HG02840 (cell line): ENCODE data around the gene RGS7.
"Not testable (repeated sequence)": the region's sequence is repeated elsewhere in the genome, so short reads cannot be mapped to it uniquely, and the experiment has no call there.

Experiments
- ATAC-seq: cut with Tn5 transposase; IDR thresholded peaks from one replicate; pipeline ENCODE4 v1.9.1; 2021; ENCODE audit warnings: mild to moderate bottlenecking, moderate library complexity, moderate number of reproducible peaks; ENCODE audit not compliant: unreplicated experiment, low FRiP score

RGS7 gene

DNA sequence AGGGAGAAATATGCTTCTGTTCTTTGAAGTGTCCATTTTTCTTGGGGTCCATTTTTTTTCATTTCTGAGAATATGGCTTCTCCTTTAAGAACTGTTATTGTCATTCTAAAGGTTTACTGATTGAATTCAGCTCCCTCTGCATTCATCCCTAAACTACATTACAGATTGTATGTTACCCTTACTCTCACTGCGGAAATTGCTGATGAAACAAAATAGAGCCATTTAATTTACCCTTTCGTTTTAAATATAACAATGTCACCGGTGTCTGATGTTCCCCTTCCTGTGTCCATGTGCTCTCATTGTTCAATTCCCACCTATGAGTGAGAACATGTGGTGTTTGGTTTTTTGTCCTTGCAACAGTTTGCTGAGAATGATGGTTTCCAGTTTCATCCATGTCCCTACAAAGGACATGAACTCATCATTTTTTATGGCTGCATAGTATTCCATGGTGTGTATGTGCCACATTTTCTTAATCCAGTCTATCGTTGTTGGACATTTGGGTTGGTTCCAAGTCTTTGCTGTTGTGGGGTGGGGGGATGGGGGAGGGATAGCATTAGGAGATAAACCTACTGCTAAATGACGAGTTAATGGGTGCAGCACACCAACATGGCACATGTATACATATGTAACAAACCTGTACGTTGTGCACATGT lies 474.2 kb downstream of the RGS7 start:
- not testable (repeated sequence) for ATAC-seq

DNA sequence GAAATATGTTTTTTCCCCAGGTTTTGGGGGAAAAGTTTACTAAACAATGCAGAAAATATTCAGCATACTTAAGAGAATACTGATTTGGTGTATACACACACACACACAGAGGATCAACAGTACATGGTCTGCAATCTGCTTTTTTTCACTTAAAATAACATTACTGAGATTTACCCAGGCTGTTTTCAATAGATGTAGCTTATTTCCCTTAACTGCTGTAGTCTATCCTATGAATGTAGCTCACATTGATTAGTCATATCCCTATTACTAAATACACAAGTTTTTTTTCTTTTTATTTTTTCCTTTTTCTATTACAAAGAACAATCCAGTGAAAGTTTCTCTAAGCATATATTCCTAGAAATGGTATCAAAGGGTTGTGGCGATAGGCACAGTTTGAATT lies 478.4 kb downstream of the RGS7 start:
- no peak for ATAC-seq

DNA sequence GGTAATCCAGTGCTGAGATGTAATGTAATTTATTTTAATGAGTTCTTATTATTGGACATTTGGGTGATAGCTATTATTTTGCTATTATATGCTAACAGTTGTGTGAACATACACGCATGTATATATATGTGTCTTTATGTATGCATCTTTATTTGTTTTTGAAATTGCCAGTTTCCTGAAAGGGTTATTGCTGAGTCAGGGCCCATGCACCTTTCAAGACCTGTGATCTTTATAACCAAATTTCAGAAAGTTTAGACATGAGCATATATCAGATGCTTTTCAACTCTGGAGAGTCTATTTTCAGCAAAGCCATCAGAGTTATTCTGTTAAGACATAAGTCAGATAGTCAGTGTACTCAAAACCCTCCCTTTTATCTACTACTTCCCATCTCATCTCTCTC lies 479.4 kb downstream of the RGS7 start:
- no peak for ATAC-seq

DNA sequence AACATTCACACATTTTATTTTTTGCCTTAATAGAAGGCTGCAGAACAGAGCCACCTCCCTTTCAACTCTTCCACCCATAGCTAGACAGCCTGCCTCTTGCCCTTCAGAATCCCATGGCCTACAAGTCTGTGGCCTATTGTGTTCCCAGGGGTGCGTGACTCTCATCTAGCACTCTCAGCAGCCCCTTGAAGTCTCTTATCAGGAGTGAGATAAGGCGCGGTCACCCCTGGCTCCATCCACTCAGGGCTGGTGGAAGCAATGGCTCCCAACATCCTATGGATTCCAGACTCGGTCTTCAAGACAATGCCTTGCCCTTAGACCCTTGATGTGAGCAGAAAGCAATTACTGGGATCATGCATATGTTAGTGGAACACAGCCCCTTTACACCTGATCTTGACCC lies 480.9 kb downstream of the RGS7 start:
- ATAC-seq: no peak

DNA sequence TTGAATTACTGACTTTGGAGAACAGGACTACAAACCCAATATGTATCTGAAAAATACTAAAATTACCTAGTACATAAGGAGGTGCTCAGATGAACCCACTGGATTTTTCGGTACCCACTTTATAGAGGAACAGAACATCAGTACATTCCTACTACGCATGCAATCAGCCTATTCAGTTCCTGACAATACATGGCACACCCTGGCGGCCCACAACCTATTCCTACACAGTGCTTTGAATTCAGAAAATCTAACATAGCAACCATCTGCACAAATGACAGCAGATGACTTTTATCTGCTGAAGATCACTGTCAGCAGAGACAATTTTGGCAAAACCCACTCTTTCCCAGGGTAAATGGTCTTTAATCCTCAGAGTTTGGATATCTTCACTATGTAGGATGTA lies 487.9 kb downstream of the RGS7 start:
- no peak for ATAC-seq

DNA sequence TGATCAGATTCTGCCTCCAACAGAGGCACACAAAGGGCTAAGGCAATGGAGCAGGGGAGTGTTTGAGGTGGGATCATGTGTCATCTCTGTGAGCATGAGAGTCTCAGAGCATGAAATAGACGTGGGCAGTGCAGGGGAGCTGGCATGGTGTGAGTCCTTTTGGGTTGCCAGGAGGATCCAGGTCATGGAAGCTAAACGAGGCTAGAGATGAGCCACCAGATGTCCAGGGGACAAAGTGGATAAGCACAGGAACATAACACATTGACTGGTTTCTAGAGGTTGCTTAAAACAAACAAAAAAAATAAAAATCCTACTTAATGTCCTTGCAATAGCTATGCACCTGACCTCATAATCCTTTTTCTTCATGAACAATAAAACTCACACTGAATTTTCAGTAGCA lies 490.3 kb downstream of the RGS7 start:
- ATAC-seq: no peak

DNA sequence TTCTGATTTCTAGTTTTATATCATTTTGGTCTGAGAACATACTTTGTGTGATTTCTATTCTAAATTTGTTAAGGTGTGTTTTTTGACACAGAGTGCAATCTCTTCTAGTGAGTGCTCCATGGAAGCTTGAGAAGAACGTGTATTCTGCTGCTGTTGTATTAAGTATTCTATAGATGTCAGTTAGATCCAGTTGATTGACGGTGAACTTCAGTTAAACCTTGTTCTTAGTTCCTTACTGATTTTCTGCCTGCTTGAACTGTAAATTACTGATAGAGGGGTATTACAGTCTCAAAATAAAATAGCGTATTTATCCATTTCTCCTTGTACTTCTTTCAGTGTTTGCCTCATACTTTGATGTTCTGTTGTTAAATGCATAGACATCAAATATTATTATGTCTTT lies 497.0 kb downstream of the RGS7 start:
- no peak for ATAC-seq

DNA sequence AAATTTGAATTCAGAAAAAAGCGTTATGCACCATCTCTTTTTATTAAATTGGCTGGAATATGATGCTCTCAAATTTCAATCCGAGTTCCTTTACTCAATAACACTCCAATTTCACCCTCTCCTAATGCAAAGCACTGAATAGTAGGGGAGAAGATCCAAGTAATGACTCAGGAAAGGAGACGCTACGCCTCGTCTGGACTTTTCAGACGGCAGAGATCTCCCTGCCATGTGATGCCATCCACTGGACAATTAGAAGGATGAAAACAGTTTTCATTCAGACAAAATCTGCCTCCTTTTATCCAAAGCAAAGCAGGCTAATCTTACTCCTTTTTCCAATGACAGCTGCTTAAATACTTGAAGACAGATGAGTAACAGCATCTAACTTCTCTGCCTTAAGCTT lies 502.6 kb downstream of the RGS7 start:
- ATAC-seq: no peak

DNA sequence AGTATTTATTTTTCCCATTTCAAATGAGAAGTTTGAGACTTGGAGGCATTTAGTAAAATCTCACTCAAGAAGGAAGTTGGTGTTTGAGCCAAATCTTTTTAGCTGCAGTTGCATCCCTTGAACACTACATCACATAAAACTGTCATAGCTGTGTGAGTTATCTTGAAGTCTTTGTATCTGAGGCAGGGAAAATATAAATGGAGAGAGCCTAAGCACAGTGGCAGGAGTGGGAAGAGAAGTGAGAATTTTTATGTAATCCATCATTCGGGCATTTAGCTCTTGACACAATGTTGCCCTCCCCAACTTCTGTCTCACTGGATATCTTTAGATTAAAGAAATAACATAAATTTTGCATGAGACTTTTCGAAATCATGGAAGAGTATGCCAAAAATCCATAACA lies 509.7 kb downstream of the RGS7 start:
- ATAC-seq: no peak

DNA sequence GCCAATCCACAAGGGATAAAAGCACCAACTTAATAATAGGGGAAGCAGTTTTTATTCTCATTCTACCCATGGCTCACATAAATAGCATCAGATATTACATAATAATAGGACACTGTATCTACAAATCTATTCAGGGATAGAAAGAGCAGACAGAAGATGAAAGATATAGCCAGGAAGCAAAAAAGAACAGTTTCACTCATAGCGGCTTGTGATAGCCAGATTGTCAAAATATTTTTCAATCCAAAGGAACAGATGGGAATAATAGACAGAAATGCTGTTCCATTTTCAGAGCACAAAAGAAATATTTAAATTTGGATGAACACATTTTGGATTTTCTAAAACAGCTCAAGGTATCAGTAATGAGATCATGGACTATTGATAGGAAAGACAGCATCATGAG lies 512.5 kb downstream of the RGS7 start:
- no peak for ATAC-seq

DNA sequence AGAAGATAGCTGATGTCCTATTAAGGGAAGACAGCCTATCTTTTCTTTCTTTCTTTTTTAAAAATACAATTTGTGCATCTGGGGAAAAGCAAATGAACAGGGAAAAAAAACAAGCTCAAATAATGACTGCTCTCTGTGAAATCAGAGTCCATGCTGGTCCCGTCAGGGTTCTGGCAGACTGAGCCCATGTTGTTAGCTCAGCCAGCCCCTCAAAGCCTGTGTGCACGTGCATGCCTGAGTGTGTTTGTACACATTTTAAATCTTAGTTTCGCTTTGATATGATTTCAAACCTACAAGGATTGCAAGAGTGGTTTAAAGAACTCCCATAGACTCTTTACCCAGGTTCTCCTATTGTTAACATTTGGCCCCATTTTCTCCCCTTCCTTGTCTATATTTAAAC lies 513.2 kb downstream of the RGS7 start:
- no peak for ATAC-seq

DNA sequence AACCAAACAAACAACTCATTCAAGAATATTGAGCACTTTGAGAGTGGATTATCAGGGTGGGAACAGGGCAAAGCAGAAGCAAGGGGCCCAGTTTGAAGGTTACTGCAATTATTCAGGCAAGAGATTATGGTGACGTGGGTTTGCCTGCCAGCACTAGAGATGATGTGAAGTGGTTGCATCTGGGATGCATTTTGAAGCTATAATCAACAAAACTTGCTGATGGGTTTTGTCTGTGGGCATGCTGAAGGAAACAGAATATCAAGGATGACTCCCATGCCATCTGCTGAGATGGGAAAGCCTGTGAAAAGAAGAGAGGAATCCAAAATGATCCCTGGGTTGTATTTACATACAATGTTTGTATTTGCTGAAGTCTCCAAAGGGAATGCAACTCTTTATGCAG lies 520.7 kb downstream of the RGS7 start:
- no peak for ATAC-seq

DNA sequence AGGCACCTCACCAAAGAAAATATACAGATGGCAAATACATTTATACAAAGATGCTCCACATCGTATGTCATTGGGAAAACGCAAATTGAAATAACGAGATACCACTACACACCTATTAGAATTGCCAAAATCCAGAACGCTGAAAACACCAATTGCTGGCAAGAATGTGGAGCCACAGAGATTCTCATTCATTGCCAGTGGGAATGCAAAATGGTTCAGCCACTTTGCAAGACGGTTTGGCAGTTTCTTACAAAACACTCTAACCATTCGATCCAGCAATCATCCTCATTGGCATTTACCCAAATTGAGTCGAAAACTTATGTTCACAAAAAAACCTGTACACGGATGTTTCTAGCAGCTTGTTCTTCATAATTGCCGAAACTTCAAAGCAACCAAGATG lies 521.7 kb downstream of the RGS7 start:
- ATAC-seq: no peak

DNA sequence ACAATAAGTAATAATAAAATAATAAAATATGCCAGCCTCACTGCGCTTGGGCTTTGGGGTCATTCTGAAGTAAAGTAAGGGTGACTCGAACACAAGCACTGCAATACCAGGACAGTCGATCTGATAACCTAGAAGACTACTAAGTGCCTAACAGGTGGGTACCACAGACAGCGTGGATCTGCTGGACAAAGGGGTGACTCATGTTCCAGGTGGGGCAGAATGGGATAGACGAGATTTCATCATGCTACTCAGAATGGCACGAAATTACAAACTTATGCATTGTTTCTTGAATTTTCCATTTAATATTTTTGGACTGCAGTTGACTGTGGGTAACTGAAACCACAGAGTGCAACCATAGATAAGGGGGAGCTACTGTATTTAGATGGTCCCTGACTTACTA lies 523.9 kb downstream of the RGS7 start:
- ATAC-seq: no peak

DNA sequence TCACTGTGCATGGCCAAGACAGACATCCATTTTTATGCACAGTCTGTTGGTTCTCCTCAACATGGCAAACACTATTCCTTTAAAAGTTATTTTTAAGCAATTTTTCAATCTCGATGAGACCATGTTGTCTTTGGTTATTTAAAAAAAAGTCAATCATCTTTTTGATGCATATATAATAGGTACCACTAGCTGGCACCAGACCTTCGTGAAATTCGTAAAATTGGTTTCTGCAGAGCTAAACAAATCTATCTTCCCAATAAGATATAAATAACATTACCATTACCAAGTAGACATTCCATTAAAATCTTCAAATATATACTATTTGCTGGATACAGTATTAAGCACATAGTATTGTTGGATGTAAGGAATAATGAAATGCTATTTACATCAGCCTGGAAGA lies 525.1 kb downstream of the RGS7 start:
- no peak for ATAC-seq

DNA sequence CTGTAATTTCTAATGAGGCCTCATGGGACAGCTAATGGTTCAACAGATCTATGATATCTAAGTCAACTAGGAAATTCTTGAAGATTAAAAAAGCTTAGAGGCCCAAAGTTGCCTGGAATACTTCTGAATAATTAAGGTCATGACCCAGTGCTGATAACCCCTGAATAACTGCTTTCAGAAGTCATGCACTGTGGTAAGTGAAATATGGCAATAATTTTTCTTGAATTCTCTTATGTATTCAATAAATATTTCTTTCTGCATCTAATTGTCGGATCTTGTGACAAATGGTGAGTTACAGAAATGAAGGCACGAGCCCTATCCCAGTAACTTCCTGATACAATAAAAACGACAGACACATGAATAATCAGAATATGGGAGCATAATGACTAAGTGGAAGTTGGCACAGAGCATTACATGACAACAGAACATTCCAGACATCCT lies 525.8 kb downstream of the RGS7 start:
- no peak for ATAC-seq

DNA sequence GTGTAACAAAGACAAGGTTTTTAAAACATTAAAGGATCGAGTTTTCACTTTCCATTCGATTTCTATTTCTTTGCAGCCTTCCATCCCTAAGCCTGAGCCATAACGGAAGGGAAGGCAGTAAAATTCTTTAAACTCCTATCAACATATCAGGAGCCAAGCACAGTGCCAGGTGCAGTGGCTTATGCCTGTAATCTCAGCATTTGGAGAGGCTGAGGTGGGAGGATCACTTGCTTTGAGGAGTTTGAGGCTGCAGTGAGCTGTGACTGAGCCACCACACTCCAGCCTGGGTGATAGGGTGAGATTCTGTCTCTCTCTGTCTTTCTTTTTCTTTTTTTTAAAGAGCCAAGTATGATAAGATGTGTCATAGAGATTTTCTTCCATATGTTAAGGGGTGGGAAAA lies 527.5 kb downstream of the RGS7 start:
- ATAC-seq: no peak

DNA sequence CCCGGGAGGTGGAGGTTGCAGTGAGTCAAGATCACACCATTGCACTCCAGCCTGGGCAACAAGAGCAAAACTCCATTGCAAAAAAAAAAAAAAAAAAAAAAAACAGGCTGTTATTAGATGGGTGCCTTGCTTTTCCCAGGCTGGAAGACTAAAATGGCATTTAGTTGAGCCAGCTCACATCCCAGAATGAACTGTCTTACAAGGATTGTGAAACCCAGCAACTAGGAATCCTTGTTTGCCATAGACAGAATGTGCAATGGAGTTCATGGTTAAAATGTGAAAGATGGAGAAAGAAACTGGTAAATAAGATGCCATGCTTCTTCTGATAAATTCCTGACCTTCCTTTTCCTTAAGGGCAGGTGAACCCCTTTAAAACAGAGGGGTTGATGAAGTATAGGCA lies 529.2 kb downstream of the RGS7 start:
- ATAC-seq: no peak

DNA sequence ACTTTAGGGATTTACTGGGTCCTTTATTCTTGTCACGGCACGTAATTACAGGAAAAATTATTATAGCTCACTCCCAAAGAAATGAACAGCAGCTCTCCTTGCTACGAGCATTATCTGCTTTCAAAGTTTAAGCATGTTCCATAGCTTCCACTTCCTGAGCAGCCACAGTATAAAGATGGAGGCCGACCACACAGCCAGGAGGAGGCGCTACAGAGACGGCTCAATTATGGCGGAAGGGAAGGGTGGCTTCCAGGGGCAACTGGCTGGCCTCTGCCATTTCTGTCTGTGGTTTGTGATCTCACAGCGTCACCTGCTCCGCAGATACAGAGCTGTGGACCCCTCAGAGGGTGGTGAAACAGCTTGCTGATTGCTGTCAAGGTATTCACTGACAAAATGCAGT lies 532.8 kb downstream of the RGS7 start:
- ATAC-seq: no peak

DNA sequence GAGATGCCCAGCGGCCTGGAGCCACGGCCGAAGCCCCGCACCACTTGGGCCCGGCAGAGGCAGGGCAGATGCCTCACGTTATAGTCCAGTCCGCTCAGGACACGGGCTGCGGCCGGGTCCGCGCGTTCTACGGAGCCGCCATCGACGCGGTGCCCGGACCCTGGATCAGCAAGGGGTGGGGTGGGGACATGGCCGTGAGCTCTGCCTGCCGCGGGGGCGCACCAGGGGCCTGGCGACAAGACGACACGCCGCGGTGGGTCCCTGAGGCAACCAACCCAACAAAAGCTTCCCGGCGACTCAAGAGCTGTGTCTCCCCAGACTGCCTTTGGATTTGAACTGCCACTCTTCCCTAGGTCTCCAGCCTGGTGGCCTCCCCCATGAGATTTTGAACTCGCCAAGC lies 533.6 kb downstream of the RGS7 start:
- ATAC-seq: no peak

DNA sequence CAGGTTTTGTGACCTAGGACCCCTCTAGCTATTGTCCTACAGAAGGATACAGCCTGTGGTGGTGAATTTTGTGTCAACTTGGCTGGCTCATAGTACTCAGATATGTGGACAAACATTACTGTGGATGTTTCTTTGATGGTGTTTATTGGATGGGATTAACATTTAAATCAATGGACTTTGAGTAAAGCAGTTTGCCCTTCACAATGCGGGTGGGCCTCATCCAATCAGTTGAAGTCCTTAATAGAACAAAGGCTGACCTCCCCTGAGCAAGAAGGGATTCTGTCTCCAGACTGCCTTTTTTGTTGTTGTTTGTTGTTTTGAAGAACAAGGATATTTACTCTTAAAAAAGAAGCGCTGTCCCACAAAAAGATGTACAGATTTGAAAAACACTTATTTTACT lies 535.1 kb downstream of the RGS7 start:
- no peak for ATAC-seq

DNA sequence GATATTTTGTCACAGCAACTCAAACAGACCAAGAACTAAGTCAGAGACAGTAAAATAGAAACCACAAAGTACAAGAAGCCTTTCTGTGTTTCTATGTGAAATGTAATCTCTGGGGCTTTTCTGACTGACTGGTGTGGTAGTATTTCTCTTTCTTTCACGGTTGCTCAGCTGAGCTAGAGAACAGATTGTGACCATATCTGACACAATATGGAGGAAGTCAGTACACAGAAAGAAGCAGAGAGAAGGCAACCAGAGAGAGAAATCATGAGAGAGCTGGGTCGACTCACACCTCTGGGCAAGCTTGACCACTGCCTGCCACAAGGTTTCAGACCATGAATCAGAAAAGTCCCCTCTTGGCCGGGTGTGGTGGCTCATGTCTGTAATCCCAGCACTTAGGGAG lies 536.2 kb downstream of the RGS7 start:
- no peak for ATAC-seq

DNA sequence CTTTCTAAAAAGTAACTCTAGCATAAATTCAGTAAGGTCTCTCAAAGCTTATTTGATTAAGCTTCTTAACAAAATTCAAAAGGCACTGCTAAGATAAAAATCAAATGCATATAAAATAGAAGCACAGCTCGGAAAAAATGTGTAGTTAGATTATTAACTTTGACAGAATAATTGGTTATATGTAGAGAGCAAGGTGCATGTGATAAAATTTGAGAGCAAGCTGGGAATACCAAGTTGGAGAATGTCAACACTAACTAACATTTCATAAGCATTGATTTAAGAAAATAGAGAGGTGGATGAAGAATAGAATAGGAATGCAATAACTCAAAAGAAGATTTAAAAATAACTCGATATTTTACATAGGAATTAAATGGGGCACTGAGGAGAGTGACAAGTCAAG lies 540.5 kb downstream of the RGS7 start:
- no peak for ATAC-seq
